HL-60 (cell line): ENCODE data around the gene ORAI3.

Source experiments
- DNase-seq, 2 experiments: peaks; one replicate each; pipeline ENCODE4 v3.0.0-alpha.2; 2010 to 2020; ENCODE audit warnings: low read depth in 1 of 2, low spot score in 1 of 2
- H3K27ac ChIP-seq: fragments of 250-450 bp; sonication (Bioruptor Pico); replicated peaks from 2 replicates; pipeline ENCODE4 v1.5.1; 2020; ENCODE audit warnings: mild to moderate bottlenecking, moderate library complexity
- H3K27me3 ChIP-seq: fragments of 250-450 bp; sonication (Bioruptor Pico); 2 replicates; pipeline ENCODE4 v1.5.1; 2021; ENCODE audit warnings: mild to moderate bottlenecking, moderate library complexity; ENCODE audit not compliant: insufficient read depth, poor library complexity, severe bottlenecking
- H3K4me3 ChIP-seq: replicated peaks from 2 replicates; pipeline ENCODE4 v1.5.1; 2011; ENCODE audit warnings: mild to moderate bottlenecking, control low read depth, low read length; ENCODE audit not compliant: insufficient read depth
- CTCF ChIP-seq: IDR thresholded peaks from one replicate; pipeline ENCODE4 v1.5.1; 2011; ENCODE audit warnings: low read length, control low read depth, inconsistent platforms; ENCODE audit not compliant: insufficient read depth
- GABPA ChIP-seq: IDR thresholded peaks from 2 replicates; pipeline ENCODE4 v1.6.1; 2012; ENCODE audit warnings: low read depth
- POLR2AphosphoS5 ChIP-seq: IDR thresholded peaks from 2 replicates; pipeline ENCODE4 v1.6.1; 2012; ENCODE audit warnings: low read depth
- REST ChIP-seq: IDR thresholded peaks from 2 replicates; pipeline ENCODE4 v1.6.1; 2012; ENCODE audit warnings: low read depth; ENCODE audit not compliant: insufficient replicate concordance
- SPI1 ChIP-seq: IDR thresholded peaks from 2 replicates; pipeline ENCODE4 v1.6.1; 2012; ENCODE audit warnings: low read depth, mild to moderate bottlenecking, borderline replicate concordance

Gene ORAI3

GRCh38 chr16:31000671-31001382, 52.0 kb downstream of the ORAI3 start:
- TF ChIP-seq GABPA (no peak), POLR2AphosphoS5 (no peak), SPI1 (no peak), CTCF (no peak), REST (no peak)
- Histone ChIP-seq H3K4me3 (no peak overlapping the region), H3K27me3 (peaks cover 3% of the 10 kb centered on the region), H3K27ac (no peak overlapping the region)
- DNase-seq = peak in 1 of 2 experiments; percentile 25

- DNase-seq = no peak
- H3K27ac ChIP-seq = no peak overlapping the region
- no peak for TF ChIP-seq SPI1
- peaks cover 5% of the 10 kb centered on the region for H3K27me3 ChIP-seq
- H3K4me3 ChIP-seq = no peak overlapping the region
Observed at GRCh38 chr16:31001507-31002249, 52.8 kb downstream of the ORAI3 start.

GRCh38 chr16:31002250-31002700, 53.4 kb downstream of the ORAI3 start:
- H3K4me3 ChIP-seq = no peak overlapping the region
- no peak overlapping the region for H3K27ac ChIP-seq
- TF ChIP-seq POLR2AphosphoS5 = no peak
- TF ChIP-seq REST = no peak
- TF ChIP-seq CTCF = no peak
- no peak for TF ChIP-seq GABPA
- TF ChIP-seq SPI1 = no peak
- H3K27me3 ChIP-seq = peaks cover 10% of the 10 kb centered on the region
- DNase-seq = no peak

GRCh38 chr16:31002862-31003341, 54.0 kb downstream of the ORAI3 start:
- Histone ChIP-seq H3K4me3 (no peak overlapping the region), H3K27ac (no peak overlapping the region), H3K27me3 (peaks cover 16% of the 10 kb centered on the region)
- TF ChIP-seq CTCF (no peak), POLR2AphosphoS5 (no peak), SPI1 (no peak), REST (no peak), GABPA (no peak)
- no peak for DNase-seq
